Measurements from ENCODE around the gene CELF2.

The CELF2 gene

GRCh38 chr10:11148142-11149028 is 130.7 kb downstream of the CELF2 start:
- TF ChIP-seq ZNF148 (tag by site-specific recombination; IDR thresholded peaks at IDR 0.05; ENCODE audit: borderline replicate concordance), result no peak
- no peak for TF ChIP-seq ZNF362 (tag by site-specific recombination; IDR thresholded peaks at IDR 0.05)
- TF ChIP-seq ZNF596 (tag by site-specific recombination; IDR thresholded peaks at IDR 0.05), result no peak
- no peak for TF ChIP-seq ZNF704 (tag by site-specific recombination; IDR thresholded peaks at IDR 0.05)
- peak; percentile 75 for TF ChIP-seq FEZF1 (tag by site-specific recombination; IDR thresholded peaks at IDR 0.05)
- 0 out of 2 replicates have a peak, but pooled peaks have one; percentile 44 for TF ChIP-seq ZXDB (tag by site-specific recombination; IDR thresholded peaks at IDR 0.05)
- TF ChIP-seq PRDM6 (tag by site-specific recombination; IDR thresholded peaks at IDR 0.05), result peak; percentile 43; the same call in 1 of the 2 replicates
- TF ChIP-seq ZNF600 (tag by site-specific recombination; IDR thresholded peaks at IDR 0.05), result peak; percentile 33; the same call in 1 of the 2 replicates
- no peak for TF ChIP-seq ZNF549 (tag by site-specific recombination; IDR thresholded peaks at IDR 0.05)
- TF ChIP-seq INSM2 (tag by site-specific recombination; IDR thresholded peaks at IDR 0.05), result no peak
- TF ChIP-seq ZBTB17 (tag by site-specific recombination; IDR thresholded peaks at IDR 0.05), result peak; percentile 74; the same call in 1 of the 2 replicates
- no peak for TF ChIP-seq ZNF560 (tag by site-specific recombination; IDR thresholded peaks at IDR 0.05; ENCODE audit: borderline replicate concordance)
- TF ChIP-seq ZNF23 (tag by site-specific recombination; IDR thresholded peaks at IDR 0.05; ENCODE audit: borderline replicate concordance), result no peak
- no peak for TF ChIP-seq ZBTB11 (tag by site-specific recombination; conservative IDR thresholded peaks at IDR 0.05; ENCODE audit: low read depth)
- TF ChIP-seq ZNF354C (tag by site-specific recombination; IDR thresholded peaks at IDR 0.05; ENCODE audit: borderline replicate concordance, low read depth), result no peak
- no peak for TF ChIP-seq ZNF157 (tag by site-specific recombination; IDR thresholded peaks at IDR 0.05)
- 0 out of 2 replicates have a peak, but pooled peaks have one; percentile 24 for TF ChIP-seq ZNF366 (tag by site-specific recombination; conservative IDR thresholded peaks at IDR 0.05)
- TF ChIP-seq ZNF629 (tag by site-specific recombination; IDR thresholded peaks at IDR 0.05), result 0 out of 2 replicates have a peak, but pooled peaks have one; percentile 11
- TF ChIP-seq ZSCAN4 (tag by site-specific recombination; IDR thresholded peaks at IDR 0.05), result no peak
- peak; percentile 39 for TF ChIP-seq ZFHX2 (tag by site-specific recombination; conservative IDR thresholded peaks at IDR 0.05)
- peak; percentile 15; the same call in 1 of the 2 replicates for TF ChIP-seq ZEB2 (tag by site-specific recombination; IDR thresholded peaks at IDR 0.05)
- no peak for TF ChIP-seq ZNF585B (tag by site-specific recombination; IDR thresholded peaks at IDR 0.05)
- TF ChIP-seq HOXC10 (CRISPR knock-in tag; IDR thresholded peaks at IDR 0.05), result no peak
- TF ChIP-seq OSR2 (tag by site-specific recombination; IDR thresholded peaks at IDR 0.05), result peak; percentile 7; the same call in 1 of the 2 replicates
- H3K9me3 ChIP-seq (ENCODE audit: control insufficient read depth, insufficient read depth, low read depth, low read length), result no peaks in the 10 kb centered on the region
- H3K36me3 ChIP-seq (ENCODE audit: control insufficient read depth in 2 of 2, insufficient read depth in 1 of 2, low read length in 2 of 2), result no peaks in the 10 kb centered on the region
- peaks cover 64% of the 10 kb centered on the region for H3K4me1 ChIP-seq (ENCODE audit: control insufficient read depth, insufficient read depth, low read length)
- ChIA-PET POLR2A (no interaction called here), CTCF (no interaction called here)
- no peak overlapping the region; the same call in 1 of the 2 replicates for H3K27ac ChIP-seq (ENCODE audit: extremely low read depth, low read depth, low read length)
- H3K4me3 ChIP-seq (ENCODE audit: low read depth, low read length), result no peak overlapping the region
